Hematopoietic multipotent progenitor cell treated with erythropoietin and hydrocortisone succinate and interleukin-3 and kit ligand, for 8 days (in vitro differentiated cells): ENCODE data around the gene LGALS9.
"Not testable (repeated sequence)": the region's sequence is repeated elsewhere in the genome, so short reads cannot be mapped to it uniquely, and the experiment has no call there.

Source experiments
- DNase-seq: peaks from one replicate; pipeline ENCODE4 v3.0.0-alpha.2; 2015

Gene LGALS9

DNA sequence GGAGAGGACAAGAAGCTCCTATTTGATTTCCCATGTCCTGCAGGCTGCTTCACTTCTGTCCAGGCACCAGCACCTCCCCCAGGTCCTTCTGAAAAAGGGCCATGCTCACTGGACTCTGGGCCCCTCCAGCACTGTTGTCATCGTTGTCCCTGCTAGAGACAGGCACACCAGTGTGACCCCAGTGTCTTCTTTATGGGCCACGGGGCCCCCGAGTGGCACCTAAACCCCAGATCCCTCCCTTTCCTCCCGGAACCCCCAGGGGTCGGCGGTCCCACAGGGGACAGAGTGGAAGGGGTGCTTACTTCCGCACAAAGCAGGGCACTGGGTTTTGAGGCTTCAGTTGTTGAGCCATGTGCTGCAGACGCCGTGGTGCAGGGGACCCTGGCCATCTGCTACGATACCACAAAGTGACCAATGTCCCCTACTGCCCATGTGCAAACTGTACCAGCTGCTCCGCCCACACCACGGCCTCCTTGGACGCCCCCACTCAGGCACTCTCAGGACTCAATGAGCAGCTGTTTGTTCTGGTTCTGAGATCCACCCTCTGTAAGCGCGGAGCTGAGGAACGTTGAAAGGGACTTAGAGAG, 24.6 kb downstream of the LGALS9 start:
- not testable (repeated sequence) for DNase-seq

- DNase-seq: not testable (repeated sequence)
Observed at GRCh38 chr17:27656620-27657019, 25.6 kb downstream of the LGALS9 start.

GRCh38 chr17:27657620-27658019, 26.6 kb downstream of the LGALS9 start:
- DNase-seq: peak; percentile 33

GRCh38 chr17:27659683-27660082, 28.7 kb downstream of the LGALS9 start:
- no peak for DNase-seq

- DNase-seq: no peak
Observed at GRCh38 chr17:27660436-27660835, 29.4 kb downstream of the LGALS9 start.

GRCh38 chr17:27663936-27664605, 33.1 kb downstream of the LGALS9 start:
- no peak for DNase-seq

DNA sequence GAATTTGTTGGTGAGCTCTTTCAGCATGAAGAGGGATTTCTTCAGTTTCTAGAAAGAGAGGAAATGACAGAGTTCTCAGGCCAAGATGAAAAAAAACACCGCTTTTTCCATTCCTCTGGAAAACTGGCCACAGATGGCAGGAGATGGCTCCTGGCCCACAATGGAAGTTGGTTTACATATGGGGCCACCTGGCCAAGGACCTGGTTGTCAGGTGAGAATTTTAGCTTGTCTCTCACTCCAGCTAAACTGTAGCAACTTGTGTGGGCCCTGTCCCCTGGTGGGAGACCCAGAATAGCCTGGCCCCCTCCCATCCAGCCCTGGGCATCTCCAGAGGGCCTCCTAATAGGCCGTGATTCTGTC, 33.6 kb downstream of the LGALS9 start:
- no peak for DNase-seq

GRCh38 chr17:27665549-27665948, 34.6 kb downstream of the LGALS9 start:
- DNase-seq: no peak

DNA sequence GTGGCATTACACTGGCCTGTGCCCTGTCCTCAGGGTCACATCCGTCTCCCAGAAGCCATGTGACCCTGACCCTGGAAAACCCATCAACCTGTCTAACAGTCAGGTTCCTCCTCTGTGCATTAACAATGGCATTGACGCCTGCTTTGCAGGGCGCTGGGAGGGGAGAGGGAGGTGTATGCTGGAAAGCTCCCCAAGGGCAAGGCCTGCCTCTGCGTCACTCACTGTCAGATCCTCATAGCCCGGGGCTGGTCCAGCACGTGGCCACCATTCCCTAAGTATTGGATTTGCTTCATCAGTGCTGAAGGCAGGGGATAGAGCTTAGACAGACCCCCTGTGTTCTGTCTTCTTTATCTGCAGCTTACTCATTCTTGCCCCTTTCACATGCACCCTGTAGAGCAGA, 35.3 kb downstream of the LGALS9 start:
- not testable (repeated sequence) for DNase-seq

DNA sequence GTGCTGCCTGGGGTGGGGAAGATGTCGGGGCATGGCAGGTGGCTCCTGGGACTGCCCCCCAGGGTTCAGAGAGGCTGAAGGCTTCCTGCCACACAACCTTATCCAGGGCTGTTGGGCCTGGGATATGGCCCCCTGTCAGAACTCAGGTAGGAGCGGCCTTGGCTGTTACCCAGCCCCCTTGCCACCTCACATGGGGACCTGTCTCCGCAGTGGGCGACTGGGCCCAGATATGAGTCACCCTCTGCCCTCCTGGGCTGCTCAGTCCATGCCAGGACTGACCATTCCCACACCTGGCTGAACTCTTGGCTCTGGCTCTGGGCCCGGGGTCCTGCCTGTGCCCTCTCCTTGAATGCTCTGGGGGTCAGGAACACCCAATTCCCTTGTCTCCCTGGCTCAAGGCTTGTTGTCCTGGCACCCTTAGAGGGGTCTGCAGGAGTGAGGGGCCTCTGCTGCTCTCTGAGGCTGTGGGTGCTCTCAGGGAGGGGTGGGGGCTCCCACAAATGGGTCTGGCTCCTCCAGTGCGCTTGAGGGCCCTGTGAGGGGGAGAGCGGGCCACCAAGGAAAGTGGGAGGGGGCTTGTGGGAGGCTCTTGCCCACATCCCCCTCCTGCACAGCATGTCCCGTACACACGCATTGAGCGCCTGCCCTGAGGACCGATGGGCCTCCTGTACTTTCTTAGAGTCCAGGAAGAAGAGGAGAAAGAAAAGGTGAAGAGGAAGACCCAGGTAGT, 36.0 kb downstream of the LGALS9 start:
- no peak for DNase-seq

- no peak for DNase-seq
Observed at GRCh38 chr17:27667656-27668487, 36.9 kb downstream of the LGALS9 start.

- no peak for DNase-seq
Observed at GRCh38 chr17:27668488-27668823, 37.5 kb downstream of the LGALS9 start.

GRCh38 chr17:27669136-27669535, 38.1 kb downstream of the LGALS9 start:
- DNase-seq: no peak

DNA sequence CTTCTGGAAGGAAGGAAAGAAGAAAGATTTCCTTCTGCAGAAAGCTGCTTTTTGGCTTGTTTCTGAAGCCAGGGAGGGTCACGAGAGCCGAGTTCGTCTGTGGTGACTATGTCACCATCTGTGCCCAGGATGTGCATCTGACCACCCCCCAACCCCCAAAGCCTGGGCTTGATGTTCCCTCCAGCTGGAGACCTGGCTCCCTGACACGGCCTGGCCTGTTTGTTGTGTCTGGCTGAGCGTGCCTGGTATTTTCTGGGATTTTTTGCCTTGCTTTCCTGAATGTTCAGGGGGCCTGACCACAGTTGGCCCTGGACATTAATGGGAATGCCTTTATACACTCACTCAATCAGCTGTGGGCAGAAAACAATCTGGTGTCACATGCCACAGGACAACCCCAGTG, 38.9 kb downstream of the LGALS9 start:
- DNase-seq: no peak

GRCh38 chr17:27670791-27671590, 40.0 kb downstream of the LGALS9 start:
- no peak for DNase-seq

DNA sequence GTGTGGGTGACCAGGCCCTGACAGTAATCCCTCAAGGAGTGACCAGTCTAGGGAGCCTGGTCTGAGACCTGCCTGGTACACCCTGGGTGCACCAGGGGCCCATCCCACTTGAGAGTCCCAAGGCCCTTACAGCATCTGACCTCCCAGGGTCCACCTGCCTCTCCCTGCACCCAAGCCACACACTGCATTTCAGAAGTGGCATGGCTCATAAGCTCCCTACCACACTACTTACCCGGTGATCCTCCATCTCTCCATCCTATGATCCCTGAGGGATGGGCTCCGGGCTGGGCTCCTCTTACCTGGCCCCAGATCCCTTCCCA, 40.6 kb downstream of the LGALS9 start:
- no peak for DNase-seq

GRCh38 chr17:27671977-27672480, 41.0 kb downstream of the LGALS9 start:
- not testable (repeated sequence) for DNase-seq

GRCh38 chr17:27674335-27674734, 43.3 kb downstream of the LGALS9 start:
- no peak for DNase-seq

GRCh38 chr17:27677191-27677590, 46.2 kb downstream of the LGALS9 start:
- no peak for DNase-seq

DNA sequence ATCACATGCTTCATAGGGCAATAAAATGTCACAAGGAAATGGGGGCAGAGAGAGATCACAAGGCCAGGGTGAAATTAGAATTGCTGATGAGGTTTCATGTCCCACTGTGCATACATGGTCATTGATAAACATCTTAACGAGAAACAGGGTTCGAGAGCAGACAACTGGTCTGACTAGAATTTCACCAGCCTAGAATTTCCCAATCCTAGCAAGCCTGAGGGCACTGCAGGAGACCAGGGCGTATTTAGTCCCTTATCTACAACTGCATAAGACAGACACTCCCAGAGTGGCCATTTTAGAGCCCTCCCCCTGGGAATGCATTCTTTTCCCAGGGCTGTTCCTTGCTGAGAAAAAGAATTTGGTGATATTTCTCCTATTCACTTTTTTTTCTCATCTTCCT, 55.3 kb downstream of the LGALS9 start:
- not testable (repeated sequence) for DNase-seq

GRCh38 chr17:27690882-27691281, 59.9 kb downstream of the LGALS9 start:
- DNase-seq: no peak

- not testable (repeated sequence) for DNase-seq
Observed at GRCh38 chr17:27695254-27695814, 64.3 kb downstream of the LGALS9 start.
